ENCODE data around the gene MISFA.

Gene MISFA

DNA sequence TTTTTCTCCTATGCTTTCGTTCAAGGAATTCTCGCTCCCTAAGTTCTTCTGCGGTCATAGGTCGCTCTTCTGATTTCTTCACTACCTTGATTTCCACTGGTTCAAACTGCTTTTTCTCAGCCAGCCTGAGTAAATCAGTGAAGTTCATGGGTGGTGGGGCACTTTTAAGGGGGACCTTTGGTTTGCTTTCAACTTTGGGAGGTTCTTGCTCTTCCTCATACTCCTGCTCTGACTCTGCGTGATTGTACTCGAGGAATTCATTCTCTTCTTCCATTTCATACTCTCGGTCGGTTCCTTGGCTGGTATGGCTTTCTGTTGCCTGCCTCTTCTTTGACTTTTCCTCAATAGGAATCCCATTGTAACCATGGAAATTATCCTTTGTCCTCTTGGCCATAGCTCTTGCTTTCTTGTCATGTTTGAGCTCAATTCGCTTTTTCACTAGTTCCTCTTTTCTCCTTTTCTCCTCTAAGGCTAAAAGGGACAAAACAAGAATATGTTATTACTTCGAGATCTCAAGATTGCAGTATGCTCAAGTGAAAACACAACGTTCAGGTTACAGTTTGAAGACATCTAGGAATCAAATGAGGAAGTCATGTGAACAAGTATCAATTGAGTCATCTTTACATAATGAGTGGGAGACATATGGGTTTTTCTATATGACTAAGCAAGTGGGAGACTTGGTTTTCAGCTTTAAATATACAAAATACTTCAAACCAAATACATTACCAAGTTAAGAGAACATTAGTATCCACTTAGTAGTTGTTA, 16.2 kb downstream of the MISFA start:
- TF ChIP-seq HDGF (IDR thresholded peaks at IDR 0.05; ENCODE audit: borderline replicate concordance) (no peak), PKNOX1 (IDR thresholded peaks at IDR 0.05) (no peak), L3MBTL2 (conservative IDR thresholded peaks at IDR 0.05) (no peak), ELF4 (IDR thresholded peaks at IDR 0.05) (no peak), FOXK2 (IDR thresholded peaks at IDR 0.05) (no peak), FOXM1 (IDR thresholded peaks at IDR 0.05; ENCODE audit: borderline replicate concordance) (no peak), LEF1 (IDR thresholded peaks at IDR 0.05; ENCODE audit: borderline replicate concordance) (no peak)
- CTCF ChIA-PET: no interaction called here
- POLR2A ChIA-PET: interaction anchor here (0.7 kb wide), 1 partner anchor 37 kb away, joined by 3 read pairs; no protein-coding TSS in a partner anchor
- no peak for DNase-seq (ENCODE audit: extremely low spot score)

DNA sequence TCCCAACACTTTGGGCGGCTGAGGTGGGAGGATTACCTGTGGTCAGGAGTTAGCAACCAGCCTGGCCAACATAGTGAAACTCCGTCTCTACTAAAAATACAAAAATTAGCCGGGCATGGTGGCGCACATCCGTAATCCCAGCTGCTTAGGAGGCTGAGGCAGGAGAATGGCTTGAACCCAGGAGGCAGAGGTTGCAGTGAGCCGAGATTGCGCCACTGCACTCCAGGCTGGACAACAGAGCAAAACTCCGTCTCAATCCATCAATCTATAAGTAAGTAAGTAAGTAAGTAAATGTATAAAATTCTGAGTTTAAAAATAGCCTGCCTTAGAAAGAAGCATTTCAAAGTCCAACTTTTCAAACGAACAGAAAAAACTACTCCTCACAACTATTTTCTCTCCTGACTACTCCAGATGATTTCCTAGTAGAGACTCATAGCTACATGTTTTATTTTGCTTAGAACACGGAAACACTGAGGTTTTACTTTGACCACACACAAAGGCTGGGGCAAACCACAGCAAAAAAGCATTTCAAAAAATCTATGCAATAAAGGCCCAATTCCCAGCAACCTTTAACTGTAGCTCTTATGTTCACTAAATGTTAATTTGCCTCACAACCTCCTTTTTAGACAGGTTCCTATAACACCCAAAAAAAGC, 18.2 kb downstream of the MISFA start:
- ChIA-PET POLR2A (no interaction called here), CTCF (no interaction called here)
- no peak for TF ChIP-seq ARNT (IDR thresholded peaks at IDR 0.05)
- no peak for TF ChIP-seq SP1 (IDR thresholded peaks at IDR 0.05)
- TF ChIP-seq LEF1 (IDR thresholded peaks at IDR 0.05; ENCODE audit: borderline replicate concordance): no peak
- TF ChIP-seq TARDBP (IDR thresholded peaks at IDR 0.05): no peak
- TF ChIP-seq HDGF (IDR thresholded peaks at IDR 0.05; ENCODE audit: borderline replicate concordance): no peak
- TF ChIP-seq BHLHE40 (IDR thresholded peaks at IDR 0.05; ENCODE audit: borderline replicate concordance): no peak
- TF ChIP-seq PKNOX1 (IDR thresholded peaks at IDR 0.05): no peak
- TF ChIP-seq NFRKB (IDR thresholded peaks at IDR 0.05): no peak
- no peak for TF ChIP-seq ZNF384 (IDR thresholded peaks at IDR 0.05)
- no peak for TF ChIP-seq SUZ12 (IDR thresholded peaks at IDR 0.05)
- no peak for TF ChIP-seq FOXM1 (IDR thresholded peaks at IDR 0.05; ENCODE audit: borderline replicate concordance)
- TF ChIP-seq CTBP1 (IDR thresholded peaks at IDR 0.05; ENCODE audit: borderline replicate concordance): no peak
- no peak for DNase-seq (ENCODE audit: extremely low spot score)

DNA sequence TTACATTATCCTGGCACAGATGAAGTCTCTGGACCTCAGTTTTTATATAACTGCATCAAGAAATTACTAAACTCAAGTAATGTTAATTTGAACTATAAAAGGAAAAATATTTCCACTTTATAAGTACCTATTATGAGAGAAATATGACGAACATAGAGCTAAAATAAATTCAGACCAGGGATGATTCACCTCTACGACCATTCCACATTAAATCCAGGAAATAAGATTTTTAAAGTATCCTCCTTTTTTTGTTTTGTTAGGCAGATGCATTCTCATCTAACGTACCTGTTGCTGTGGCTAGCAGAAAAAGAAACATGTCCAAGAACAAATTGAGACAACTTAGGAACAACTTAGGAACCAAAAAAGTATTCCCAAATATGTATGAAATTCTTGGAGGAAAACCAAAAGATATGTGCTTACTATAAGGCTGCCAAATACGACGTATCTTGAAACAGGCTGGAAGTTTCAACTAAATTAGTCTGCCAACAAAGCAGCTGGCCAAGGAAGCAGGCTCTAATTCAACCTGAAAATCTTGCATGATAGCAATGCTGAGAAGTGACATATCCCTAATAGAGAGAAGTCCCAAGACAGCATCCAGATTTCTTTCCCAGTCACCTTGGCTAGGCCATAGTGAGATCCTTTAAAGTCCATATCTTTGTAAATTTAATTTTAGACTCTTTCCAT, 18.9 kb downstream of the MISFA start:
- ChIA-PET CTCF (no interaction called here), POLR2A (no interaction called here)
- DNase-seq (ENCODE audit: extremely low spot score): no peak
- TF ChIP-seq CTBP1 (IDR thresholded peaks at IDR 0.05; ENCODE audit: borderline replicate concordance) (no peak), NFRKB (IDR thresholded peaks at IDR 0.05) (no peak), HDGF (IDR thresholded peaks at IDR 0.05; ENCODE audit: borderline replicate concordance) (no peak), L3MBTL2 (conservative IDR thresholded peaks at IDR 0.05) (no peak), FOXK2 (IDR thresholded peaks at IDR 0.05) (no peak), SP1 (IDR thresholded peaks at IDR 0.05) (no peak), FOXM1 (IDR thresholded peaks at IDR 0.05; ENCODE audit: borderline replicate concordance) (no peak), ELF4 (IDR thresholded peaks at IDR 0.05) (no peak), FOXA1 (IDR thresholded peaks at IDR 0.05) (no peak)

- CTCF ChIA-PET: no interaction called here
- TF ChIP-seq ZNF384 (IDR thresholded peaks at IDR 0.05) (no peak), HDGF (IDR thresholded peaks at IDR 0.05; ENCODE audit: borderline replicate concordance) (no peak), NFRKB (IDR thresholded peaks at IDR 0.05) (no peak), SP1 (IDR thresholded peaks at IDR 0.05) (no peak), PKNOX1 (IDR thresholded peaks at IDR 0.05) (no peak), FOXK2 (IDR thresholded peaks at IDR 0.05) (no peak), FOXM1 (IDR thresholded peaks at IDR 0.05; ENCODE audit: borderline replicate concordance) (no peak), CTBP1 (IDR thresholded peaks at IDR 0.05; ENCODE audit: borderline replicate concordance) (no peak), FOXA1 (IDR thresholded peaks at IDR 0.05) (no peak), ELF4 (IDR thresholded peaks at IDR 0.05) (no peak), L3MBTL2 (conservative IDR thresholded peaks at IDR 0.05) (no peak), TARDBP (IDR thresholded peaks at IDR 0.05) (no peak), SUZ12 (IDR thresholded peaks at IDR 0.05) (no peak), LEF1 (IDR thresholded peaks at IDR 0.05; ENCODE audit: borderline replicate concordance) (no peak), BHLHE40 (IDR thresholded peaks at IDR 0.05; ENCODE audit: borderline replicate concordance) (no peak)
- POLR2A ChIA-PET: interaction anchor here (1.0 kb wide), 1 partner anchor 10 kb away, joined by 4 read pairs; the partner anchor contains the start of gene SPTY2D1
Measured at GRCh38 chr11:18623707-18624106, 24.1 kb downstream of the MISFA start.

DNA sequence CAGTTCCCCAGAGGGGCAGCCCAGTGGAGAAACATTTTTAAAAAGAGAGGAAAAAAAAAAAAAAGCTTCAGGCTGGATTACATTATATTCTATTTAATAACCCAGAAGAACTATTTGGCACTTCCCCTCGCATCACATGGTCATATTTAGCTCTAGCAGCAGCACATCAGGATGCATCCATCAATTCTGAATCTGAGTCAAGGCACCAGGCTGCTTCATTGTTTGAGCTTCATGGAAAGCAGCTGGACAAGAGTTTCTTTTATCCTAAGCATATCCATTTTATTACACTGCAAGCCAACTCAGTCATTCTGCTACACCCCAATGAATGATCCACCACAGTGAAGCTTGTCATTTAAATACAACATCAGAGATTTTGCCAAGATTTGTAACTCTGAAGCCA, 24.6 kb downstream of the MISFA start:
- no peak for DNase-seq (ENCODE audit: extremely low spot score)
- TF ChIP-seq BHLHE40 (IDR thresholded peaks at IDR 0.05; ENCODE audit: borderline replicate concordance) (no peak), L3MBTL2 (conservative IDR thresholded peaks at IDR 0.05) (no peak), SUZ12 (IDR thresholded peaks at IDR 0.05) (no peak), ARNT (IDR thresholded peaks at IDR 0.05) (no peak), NFRKB (IDR thresholded peaks at IDR 0.05) (no peak), CTBP1 (IDR thresholded peaks at IDR 0.05; ENCODE audit: borderline replicate concordance) (no peak), PKNOX1 (IDR thresholded peaks at IDR 0.05) (no peak), LEF1 (IDR thresholded peaks at IDR 0.05; ENCODE audit: borderline replicate concordance) (no peak), HDGF (IDR thresholded peaks at IDR 0.05; ENCODE audit: borderline replicate concordance) (no peak), ZNF384 (IDR thresholded peaks at IDR 0.05) (no peak), TARDBP (IDR thresholded peaks at IDR 0.05) (no peak), SP1 (IDR thresholded peaks at IDR 0.05) (no peak), FOXM1 (IDR thresholded peaks at IDR 0.05; ENCODE audit: borderline replicate concordance) (no peak)
- POLR2A ChIA-PET: interaction anchor here (2.4 kb wide), 1 partner anchor 10 kb away, joined by 8 read pairs; the partner anchor contains the start of gene SPTY2D1

More at GRCh38 chr11:18623707-18624106, 24.1 kb downstream of the MISFA start:
- DNase-seq (ENCODE audit: extremely low spot score): no peak

More for the DNA sequence above, 24.6 kb downstream of the MISFA start:
- CTCF ChIA-PET: no interaction called here

Data from HEK293T (cell line).